GM19099 (cell line): Measurements from ENCODE around the gene GTF2I.
"Not testable (repeated sequence)": the region's sequence is repeated elsewhere in the genome, so short reads cannot be mapped to it uniquely, and the experiment has no call there.

Experiments used
- POLR2A ChIP-seq: IDR thresholded peaks from 3 replicates; pipeline ENCODE4 v1.6.1; 2011; ENCODE audit warnings: low read depth; ENCODE audit not compliant: insufficient read length; ENCODE audit errors: extremely low read depth

The GTF2I gene

GRCh38 chr7:74684473-74684872, 27.0 kb downstream of the GTF2I start:
- no peak for TF ChIP-seq POLR2A

- TF ChIP-seq POLR2A: no peak
Observed at GRCh38 chr7:74684921-74685320, 27.4 kb downstream of the GTF2I start.

- TF ChIP-seq POLR2A: no peak
Observed at GRCh38 chr7:74690474-74690873, 33.0 kb downstream of the GTF2I start.

- TF ChIP-seq POLR2A: no peak
Observed at GRCh38 chr7:74707238-74707637, 49.7 kb downstream of the GTF2I start.

GRCh38 chr7:74708569-74709275, 51.2 kb downstream of the GTF2I start:
- no peak for TF ChIP-seq POLR2A

GRCh38 chr7:74709880-74710671, 52.6 kb downstream of the GTF2I start:
- no peak for TF ChIP-seq POLR2A

- TF ChIP-seq POLR2A: no peak
Observed at GRCh38 chr7:74713567-74713966, 56.0 kb downstream of the GTF2I start.

- no peak for TF ChIP-seq POLR2A
Observed at GRCh38 chr7:74717889-74718288, 60.4 kb downstream of the GTF2I start.

- no peak for TF ChIP-seq POLR2A
Observed at GRCh38 chr7:74718336-74718735, 60.8 kb downstream of the GTF2I start.

- no peak for TF ChIP-seq POLR2A
Observed at GRCh38 chr7:74722153-74722552, 64.6 kb downstream of the GTF2I start.

- TF ChIP-seq POLR2A: no peak
Observed at GRCh38 chr7:74725840-74726239, 68.3 kb downstream of the GTF2I start.

GRCh38 chr7:74726309-74727101, 69.0 kb downstream of the GTF2I start:
- no peak for TF ChIP-seq POLR2A

- TF ChIP-seq POLR2A: not testable (repeated sequence)
Observed at GRCh38 chr7:74773760-74774750, 116.5 kb downstream of the GTF2I start, which contains the start of gene NCF1. Gene NCF1 (plus strand): TSS chr7:74774011. CDS start chr7:74774032, 21 bp downstream.
